ENCODE measurements around the gene UGT1A7. TPM values are rescaled to one million over a fixed set of nuclear protein-coding genes. Genes with fewer than 3 reads are reported as not detected.
"Not testable (repeated sequence)": the region's sequence is repeated elsewhere in the genome, so short reads cannot be mapped to it uniquely, and the experiment has no call there.

UGT1A7 gene
- polyA plus RNA-seq, 3 donors = not detected

DNA sequence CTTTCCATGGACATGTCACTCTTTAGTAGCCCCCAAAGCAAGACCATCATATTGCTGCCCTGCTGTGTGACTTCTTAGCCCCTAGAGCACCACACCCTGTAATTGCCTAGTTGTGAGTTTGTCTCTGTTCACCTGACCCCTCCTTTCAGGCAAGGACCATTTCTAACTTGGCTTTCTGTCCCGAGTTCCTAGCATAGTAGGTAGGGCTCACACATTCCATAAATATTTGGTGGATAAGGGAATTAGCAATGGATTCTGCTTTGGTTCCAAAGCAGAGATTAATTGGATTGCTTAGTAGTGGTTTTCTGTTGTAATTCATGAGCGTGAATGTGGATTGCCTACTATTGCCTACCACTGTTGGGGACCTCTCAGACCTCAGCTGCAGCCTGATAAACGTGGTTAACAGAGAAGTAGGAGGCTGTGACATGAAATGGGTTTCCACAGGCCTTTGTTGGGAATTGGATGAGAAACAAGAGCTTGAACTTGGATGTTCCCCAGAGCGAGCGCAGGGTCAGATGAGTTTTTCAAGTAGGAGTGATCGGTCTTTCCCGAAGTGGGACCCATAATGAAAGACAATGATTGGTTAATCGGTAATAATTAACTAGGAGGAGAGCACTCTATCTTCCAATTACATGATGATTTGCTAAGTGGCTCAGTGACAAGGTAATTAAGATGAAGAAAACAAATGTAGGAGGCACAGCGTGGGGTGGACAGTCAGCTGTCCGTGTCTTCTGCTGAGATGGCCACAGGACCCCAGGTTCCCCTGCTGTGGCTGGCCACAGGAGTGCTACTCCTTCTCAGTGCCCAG lies 65.0 kb downstream of the UGT1A7 start:
- no peak overlapping the region for H3K4me3 ChIP-seq (replicated peaks in 1 of 3; ENCODE audit: low read depth in 2 of 3, low read length in 3 of 3)
- no peaks in the 10 kb centered on the region for H4K20me1 ChIP-seq (ENCODE audit: insufficient read depth, low read length)
- H3K27ac ChIP-seq (ENCODE audit: low read depth in 1 of 2, low read length in 2 of 2) = no peak overlapping the region
- peaks cover 10 to 16% of the 10 kb centered on the region in 2 donors for H3K9me3 ChIP-seq (replicated peaks in 1 of 2; ENCODE audit: control insufficient read depth in 1 of 2, insufficient read depth in 1 of 2, low read length in 2 of 2)
- no peak overlapping the region for H2AFZ ChIP-seq (ENCODE audit: insufficient read depth, low read depth, low read length, poor library complexity, severe bottlenecking)
- intact Hi-C loops (cut with micrococcal nuclease) = no loop called here
- no peaks in the 10 kb centered on the region for H3K4me1 ChIP-seq (ENCODE audit: control insufficient read depth in 1 of 2, insufficient read depth in 2 of 2, low read length in 2 of 2)
- 64% methylated on average over 4 of the region's 10 CpGs for WGBS (ENCODE audit: insufficient coverage)
- no peak overlapping the region for H3K9ac ChIP-seq (ENCODE audit: insufficient read depth, low read length, poor library complexity, severe bottlenecking)
- no peaks in the 10 kb centered on the region for H3K36me3 Mint-ChIP-seq
- no peaks in the 10 kb centered on the region for H3K4me1 Mint-ChIP-seq
- peaks cover 1 to 5% (median 5%) of the 10 kb centered on the region in 3 donors for H3K27me3 Mint-ChIP-seq (ENCODE audit: low read depth in 3 of 3)
- H3K79me2 ChIP-seq (ENCODE audit: insufficient read depth, low read length) = no peaks in the 10 kb centered on the region
- H3K27me3 ChIP-seq (ENCODE audit: control insufficient read depth in 2 of 2, insufficient read depth in 2 of 2, low read length in 2 of 2) = no peaks in the 10 kb centered on the region
- no peak overlapping the region for H3K4me2 ChIP-seq (replicated peaks; ENCODE audit: extremely low read depth, low read length, poor library complexity, severe bottlenecking)
- H3K27ac Mint-ChIP-seq = no peak overlapping the region
- H3K4me3 Mint-ChIP-seq = no peak overlapping the region
- TF ChIP-seq, protein P1, sequence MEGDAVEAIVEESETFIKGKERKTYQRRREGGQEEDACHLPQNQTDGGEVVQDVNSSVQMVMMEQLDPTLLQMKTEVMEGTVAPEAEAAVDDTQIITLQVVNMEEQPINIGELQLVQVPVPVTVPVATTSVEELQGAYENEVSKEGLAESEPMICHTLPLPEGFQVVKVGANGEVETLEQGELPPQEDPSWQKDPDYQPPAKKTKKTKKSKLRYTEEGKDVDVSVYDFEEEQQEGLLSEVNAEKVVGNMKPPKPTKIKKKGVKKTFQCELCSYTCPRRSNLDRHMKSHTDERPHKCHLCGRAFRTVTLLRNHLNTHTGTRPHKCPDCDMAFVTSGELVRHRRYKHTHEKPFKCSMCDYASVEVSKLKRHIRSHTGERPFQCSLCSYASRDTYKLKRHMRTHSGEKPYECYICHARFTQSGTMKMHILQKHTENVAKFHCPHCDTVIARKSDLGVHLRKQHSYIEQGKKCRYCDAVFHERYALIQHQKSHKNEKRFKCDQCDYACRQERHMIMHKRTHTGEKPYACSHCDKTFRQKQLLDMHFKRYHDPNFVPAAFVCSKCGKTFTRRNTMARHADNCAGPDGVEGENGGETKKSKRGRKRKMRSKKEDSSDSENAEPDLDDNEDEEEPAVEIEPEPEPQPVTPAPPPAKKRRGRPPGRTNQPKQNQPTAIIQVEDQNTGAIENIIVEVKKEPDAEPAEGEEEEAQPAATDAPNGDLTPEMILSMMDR (IDR thresholded peaks at IDR 0.05) = no peak
- no peak for DNase-seq
- H3K9me3 Mint-ChIP-seq = peaks cover 8 to 29% (median 21%) of the 10 kb centered on the region in 7 donors
- H3K36me3 ChIP-seq (replicated peaks in 1 of 2; ENCODE audit: control insufficient read depth in 1 of 2, insufficient read depth in 2 of 2, low read length in 2 of 2) = no peaks in the 10 kb centered on the region

DNA sequence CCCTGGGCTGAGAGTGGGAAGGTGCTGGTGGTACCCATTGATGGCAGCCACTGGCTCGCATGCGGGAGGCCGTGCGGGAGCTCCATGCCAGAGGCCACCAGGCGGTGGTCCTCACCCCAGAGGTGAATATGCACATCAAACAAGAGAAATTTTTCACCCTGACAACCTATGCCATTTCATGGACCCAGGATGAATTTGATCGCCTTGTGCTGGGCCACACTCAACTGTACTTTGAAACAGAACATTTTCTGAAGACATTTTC lies 65.5 kb downstream of the UGT1A7 start:
- no peaks in the 10 kb centered on the region for H3K36me3 ChIP-seq (replicated peaks in 1 of 2; ENCODE audit: control insufficient read depth in 1 of 2, insufficient read depth in 2 of 2, low read length in 2 of 2)
- Mint-ChIP-seq H3K27me3 (ENCODE audit: low read depth in 3 of 3) (peaks cover 1 to 5% (median 3%) of the 10 kb centered on the region in 3 donors), H3K36me3 (no peaks in the 10 kb centered on the region), H3K4me1 (no peaks in the 10 kb centered on the region), H3K27ac (no peak overlapping the region), H3K4me3 (no peak overlapping the region), H3K9me3 (peaks cover 8 to 30% (median 22%) of the 10 kb centered on the region in 7 donors)
- H3K9ac ChIP-seq (ENCODE audit: insufficient read depth, low read length, poor library complexity, severe bottlenecking) = no peak overlapping the region
- no peak overlapping the region for H3K4me2 ChIP-seq (replicated peaks; ENCODE audit: extremely low read depth, low read length, poor library complexity, severe bottlenecking)
- no peak for DNase-seq
- intact Hi-C loops (cut with micrococcal nuclease) = no loop called here
- H3K27me3 ChIP-seq (ENCODE audit: control insufficient read depth in 2 of 2, insufficient read depth in 2 of 2, low read length in 2 of 2) = no peaks in the 10 kb centered on the region
- TF ChIP-seq, protein P1 (IDR thresholded peaks at IDR 0.05) = no peak
- no peak overlapping the region for H3K27ac ChIP-seq (ENCODE audit: low read depth in 1 of 2, low read length in 2 of 2)
- H3K9me3 ChIP-seq (replicated peaks in 1 of 2; ENCODE audit: control insufficient read depth in 1 of 2, insufficient read depth in 1 of 2, low read length in 2 of 2) = peaks cover 10 to 16% of the 10 kb centered on the region in 2 donors
- no peaks in the 10 kb centered on the region for H4K20me1 ChIP-seq (ENCODE audit: insufficient read depth, low read length)
- no peak overlapping the region for H3K4me3 ChIP-seq (replicated peaks in 1 of 3; ENCODE audit: low read depth in 2 of 3, low read length in 3 of 3)
- no peak overlapping the region for H2AFZ ChIP-seq (ENCODE audit: insufficient read depth, low read depth, low read length, poor library complexity, severe bottlenecking)
- H3K79me2 ChIP-seq (ENCODE audit: insufficient read depth, low read length) = no peaks in the 10 kb centered on the region
- no peaks in the 10 kb centered on the region for H3K4me1 ChIP-seq (ENCODE audit: control insufficient read depth in 1 of 2, insufficient read depth in 2 of 2, low read length in 2 of 2)
- 81% methylated on average over 6 of the region's 6 CpGs for WGBS (ENCODE audit: insufficient coverage)

DNA sequence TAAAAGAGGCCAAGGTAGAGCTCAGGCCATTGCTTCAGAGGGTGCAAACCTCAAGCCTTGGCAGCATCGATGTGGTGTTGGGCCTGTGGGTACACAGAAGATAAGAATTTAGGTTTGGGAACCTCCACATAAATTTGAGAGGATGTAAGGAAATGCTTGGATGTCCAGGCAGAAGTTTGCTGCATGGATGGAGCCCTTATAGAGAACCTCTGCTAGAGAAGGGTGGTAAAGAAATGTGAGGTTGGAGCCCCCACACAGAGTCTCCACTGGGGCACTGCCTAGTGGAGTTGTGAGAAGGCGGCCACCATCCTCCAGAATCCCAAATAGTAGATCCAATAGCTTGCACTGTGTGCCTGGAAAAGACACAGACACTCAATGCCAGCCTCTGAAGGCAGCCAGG lies 69.0 kb downstream of the UGT1A7 start:
- H3K27ac ChIP-seq (ENCODE audit: low read depth in 1 of 2, low read length in 2 of 2); H3K4me3 ChIP-seq (replicated peaks in 1 of 3; ENCODE audit: low read depth in 2 of 3, low read length in 3 of 3); H3K36me3 Mint-ChIP-seq; H4K20me1 ChIP-seq (ENCODE audit: insufficient read depth, low read length); H2AFZ ChIP-seq (ENCODE audit: insufficient read depth, low read depth, low read length, poor library complexity, severe bottlenecking); H3K9ac ChIP-seq (ENCODE audit: insufficient read depth, low read length, poor library complexity, severe bottlenecking); intact Hi-C loops (cut with micrococcal nuclease); H3K36me3 ChIP-seq (replicated peaks in 1 of 2; ENCODE audit: control insufficient read depth in 1 of 2, insufficient read depth in 2 of 2, low read length in 2 of 2); H3K27ac Mint-ChIP-seq; DNase-seq; H3K4me1 Mint-ChIP-seq; H3K27me3 ChIP-seq (ENCODE audit: control insufficient read depth in 2 of 2, insufficient read depth in 2 of 2, low read length in 2 of 2); H3K4me3 Mint-ChIP-seq; H3K27me3 Mint-ChIP-seq (ENCODE audit: low read depth in 3 of 3); H3K79me2 ChIP-seq (ENCODE audit: insufficient read depth, low read length); H3K4me1 ChIP-seq (ENCODE audit: control insufficient read depth in 1 of 2, insufficient read depth in 2 of 2, low read length in 2 of 2); H3K4me2 ChIP-seq (replicated peaks; ENCODE audit: extremely low read depth, low read length, poor library complexity, severe bottlenecking): not testable (repeated sequence)
- H3K9me3 ChIP-seq (replicated peaks in 1 of 2; ENCODE audit: control insufficient read depth in 1 of 2, insufficient read depth in 1 of 2, low read length in 2 of 2) = peaks cover 10 to 14% of the 10 kb centered on the region in 2 donors
- peaks cover 13 to 37% (median 22%) of the 10 kb centered on the region in 7 donors for H3K9me3 Mint-ChIP-seq
- WGBS (ENCODE audit: insufficient coverage) = no CpG with 5 or more reads among the region's 2 CpGs

Data from CD14-positive monocyte (primary cell).